H9 (cell line): ENCODE data around the gene EXOG. TPM values are rescaled to one million over a fixed set of nuclear protein-coding genes. Genes with fewer than 3 reads are reported as not detected.

Source experiments
- DNase-seq: peaks from one replicate; pipeline ENCODE4 v3.0.0-alpha.2; 2017
- H2AFZ ChIP-seq: one replicate; pipeline ENCODE4 v1.6.1; 2013; ENCODE audit warnings: mild to moderate bottlenecking, low read length, control low read depth, moderate library complexity
- H2AK5ac ChIP-seq: 2 replicates; pipeline ENCODE4 v1.6.1; 2013; ENCODE audit warnings: low read length, control low read depth, mixed read lengths; ENCODE audit not compliant: insufficient read length
- H2BK120ac ChIP-seq: one replicate; pipeline ENCODE4 v1.6.1; 2013; ENCODE audit warnings: low read depth, mild to moderate bottlenecking, low read length, control low read depth, inconsistent platforms; ENCODE audit not compliant: poor library complexity, severe bottlenecking
- H2BK12ac ChIP-seq: 2 replicates; pipeline ENCODE4 v1.6.1; 2013; ENCODE audit warnings: low read length, control low read depth, mixed read lengths, low read depth; ENCODE audit not compliant: insufficient read length
- H2BK15ac ChIP-seq: 2 replicates; pipeline ENCODE4 v1.6.1; 2013; ENCODE audit warnings: low read depth, low read length, control low read depth
- H2BK20ac ChIP-seq: one replicate; pipeline ENCODE4 v1.6.1; 2013; ENCODE audit warnings: low read depth, mild to moderate bottlenecking, low read length, control low read depth, inconsistent platforms; ENCODE audit not compliant: poor library complexity, severe bottlenecking
- H2BK5ac ChIP-seq: 2 replicates; pipeline ENCODE4 v1.6.1; 2013; ENCODE audit warnings: low read length, control low read depth, mixed read lengths; ENCODE audit not compliant: insufficient read length
- H3K14ac ChIP-seq: 2 replicates; pipeline ENCODE4 v1.6.1; 2013; ENCODE audit warnings: low read length, control low read depth; ENCODE audit not compliant: insufficient read depth
- H3K18ac ChIP-seq: 2 replicates; pipeline ENCODE4 v1.6.1; 2013; ENCODE audit warnings: low read depth, mild to moderate bottlenecking, mixed read lengths, low read length, control low read depth; ENCODE audit not compliant: insufficient read length
- H3K23ac ChIP-seq: 2 replicates; pipeline ENCODE4 v1.6.1; 2013; ENCODE audit warnings: low read length, control low read depth, mixed read lengths, low read depth; ENCODE audit not compliant: insufficient read length
- H3K23me2 ChIP-seq: 2 replicates; pipeline ENCODE4 v1.6.1; 2013; ENCODE audit warnings: low read depth, mild to moderate bottlenecking, mixed read lengths, low read length, control low read depth; ENCODE audit not compliant: insufficient read length, poor library complexity, severe bottlenecking
- H3K27ac ChIP-seq: 2 replicates; pipeline ENCODE4 v1.5.1; 2013; ENCODE audit warnings: low read length, control low read depth, mixed read lengths, low read depth; ENCODE audit not compliant: insufficient read length
- H3K27me3 ChIP-seq: 2 replicates; pipeline ENCODE4 v1.6.1; 2013; ENCODE audit warnings: low read length, control low read depth, inconsistent platforms; ENCODE audit not compliant: insufficient read depth
- H3K4ac ChIP-seq: 2 replicates; pipeline ENCODE4 v1.6.1; 2013; ENCODE audit warnings: low read depth, mild to moderate bottlenecking, control low read depth, inconsistent platforms, low read length, moderate library complexity
- H3K4me1 ChIP-seq: 2 replicates; pipeline ENCODE4 v1.6.1; 2013; ENCODE audit warnings: low read length, control low read depth, inconsistent platforms; ENCODE audit not compliant: insufficient read depth
- H3K4me2 ChIP-seq: 2 replicates; pipeline ENCODE4 v1.6.1; 2013; ENCODE audit warnings: low read length, control low read depth, mixed read lengths; ENCODE audit not compliant: insufficient read length, insufficient read depth
- H3K56ac ChIP-seq: 2 replicates; pipeline ENCODE4 v1.6.1; 2013; ENCODE audit warnings: low read depth, mild to moderate bottlenecking, mixed read lengths, low read length, control low read depth; ENCODE audit not compliant: insufficient read length
- H3K79me1 ChIP-seq: 2 replicates; pipeline ENCODE4 v1.6.1; 2013; ENCODE audit warnings: low read depth, mild to moderate bottlenecking, moderate library complexity, low read length, control low read depth, inconsistent platforms; ENCODE audit not compliant: insufficient read depth, poor library complexity, severe bottlenecking
- H3K79me2 ChIP-seq: 2 replicates; pipeline ENCODE4 v1.6.1; 2013; ENCODE audit warnings: low read length, control low read depth, inconsistent platforms; ENCODE audit not compliant: insufficient read depth
- H3K9ac ChIP-seq: 2 replicates; pipeline ENCODE4 v1.6.1; 2013; ENCODE audit warnings: low read length, control low read depth, mixed read lengths; ENCODE audit not compliant: insufficient read length; ENCODE audit errors: extremely low read depth
- H3K9me3 ChIP-seq: one replicate; pipeline ENCODE4 v1.6.1; 2013; ENCODE audit warnings: low read depth, low read length, inconsistent platforms; ENCODE audit not compliant: control insufficient read depth
- H3T11ph ChIP-seq: one replicate; pipeline ENCODE4 v1.6.1; 2013; ENCODE audit warnings: mild to moderate bottlenecking, low read length, control low read depth, inconsistent platforms
- H4K20me1 ChIP-seq: one replicate; pipeline ENCODE4 v1.6.1; 2013; ENCODE audit not compliant: control insufficient read depth, insufficient read length, insufficient read depth
- H4K5ac ChIP-seq: 2 replicates; pipeline ENCODE4 v1.6.1; 2013; ENCODE audit warnings: low read depth, mild to moderate bottlenecking, mixed read lengths, low read length, control low read depth; ENCODE audit not compliant: insufficient read length
- H4K8ac ChIP-seq: replicated peaks from 2 replicates; pipeline ENCODE4 v1.6.1; 2013; ENCODE audit warnings: low read length, control low read depth, mixed read lengths, low read depth; ENCODE audit not compliant: insufficient read length
- H4K91ac ChIP-seq: 2 replicates; pipeline ENCODE4 v1.6.1; 2013; ENCODE audit warnings: low read depth, mild to moderate bottlenecking, moderate library complexity, mixed read lengths, low read length, control low read depth; ENCODE audit not compliant: insufficient read length
- H3K27ac Mint-ChIP-seq, 3 experiments: 2 replicates in 2 of 3; 3 replicates in 1 of 3; pipeline ENCODE4 v1.8.0; 2020 to 2021; ENCODE audit warnings: mixed read lengths in 3 of 3, mild to moderate bottlenecking in 1 of 3, moderate library complexity in 1 of 3
- H3K27me3 Mint-ChIP-seq: 2 replicates; pipeline ENCODE4 v1.8.0; 2021; ENCODE audit warnings: low read depth, mild to moderate bottlenecking, moderate library complexity, mixed read lengths
- H3K36me3 Mint-ChIP-seq, 3 experiments: 2 replicates in 2 of 3; 3 replicates in 1 of 3; pipeline ENCODE4 v1.8.0; 2020 to 2021; ENCODE audit warnings: low read depth in 3 of 3, mixed read lengths in 3 of 3; ENCODE audit not compliant: insufficient read depth in 1 of 3
- H3K4me1 Mint-ChIP-seq, 2 experiments: 2 replicates each; pipeline ENCODE4 v1.8.0; 2020; ENCODE audit warnings: mixed read lengths in 2 of 2
- H3K4me3 Mint-ChIP-seq, 2 experiments: 2 replicates in 1 of 2; 3 replicates in 1 of 2; pipeline ENCODE4 v1.8.0; 2020 to 2021; ENCODE audit warnings: mild to moderate bottlenecking in 2 of 2, mixed read lengths in 2 of 2, moderate library complexity in 1 of 2
- H3K9me3 Mint-ChIP-seq, 2 experiments: 2 replicates in 1 of 2; 3 replicates in 1 of 2; pipeline ENCODE4 v1.8.0; 2020; ENCODE audit warnings: mild to moderate bottlenecking in 2 of 2, mixed read lengths in 2 of 2, moderate library complexity in 1 of 2
- CTCF ChIP-seq: fragments of 200-600 bp; sonication (generic); conservative IDR thresholded peaks from 3 replicates; pipeline ENCODE4 v1.8.0; 2021; ENCODE audit warnings: antibody characterized with exemption, mild to moderate bottlenecking
- WGBS: extraction: QIAGEN DNeasy Blood & Tissue Kit; methylation state at CpG from one replicate; pipeline ENCODE4 v1.1.7; 2013; ENCODE audit warnings: missing lambda C conversion rate, low lambda C conversion rate, mixed read lengths; ENCODE audit not compliant: insufficient read length; ENCODE audit errors: extremely low coverage; 5-methylcytosine and 5-hydroxymethylcytosine counted together
- total RNA-seq: library from RNA; stranded (reverse); gene quantifications from 2 replicates; pipeline ENCODE4 v1.2.1, GENCODE V29; 2021

Gene EXOG
- total RNA-seq, 1 experiment from 2014 or later, result 14.1 TPM

DNA sequence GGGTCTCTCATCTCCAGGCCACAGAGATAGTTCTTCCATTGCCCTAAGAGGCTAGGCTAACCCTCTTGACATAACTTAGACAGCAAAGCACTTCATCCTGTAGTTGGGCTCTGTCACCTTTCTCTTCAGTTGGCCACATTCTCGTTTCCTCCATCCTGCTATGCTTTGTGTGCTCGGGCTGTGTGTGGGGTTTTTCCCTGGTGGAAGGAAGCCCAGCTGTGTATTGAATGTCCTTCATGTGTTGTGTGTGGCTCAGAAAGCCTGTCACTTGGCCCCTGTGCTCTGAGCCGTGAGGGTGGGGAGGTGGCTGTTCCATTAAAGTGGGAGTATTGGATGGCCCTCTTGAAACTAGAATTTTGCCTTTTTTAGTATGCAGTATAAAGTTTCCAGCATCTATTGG, 8.8 kb upstream of the EXOG start:
- no peak overlapping the region for H3K14ac ChIP-seq
- H2BK120ac ChIP-seq, result no peak overlapping the region
- H3K27ac ChIP-seq, result no peak overlapping the region
- H3K9me3 ChIP-seq, result no peaks in the 10 kb centered on the region
- H2AFZ ChIP-seq, result no peak overlapping the region
- H3K79me1 ChIP-seq, result no peaks in the 10 kb centered on the region
- H3K18ac ChIP-seq, result no peak overlapping the region
- no peak overlapping the region for H2AK5ac ChIP-seq
- H3K27me3 Mint-ChIP-seq, result no peaks in the 10 kb centered on the region
- H3K4me1 ChIP-seq, result no peaks in the 10 kb centered on the region
- H2BK15ac ChIP-seq, result no peak overlapping the region
- H3K9ac ChIP-seq, result no peak overlapping the region
- no peak for TF ChIP-seq CTCF
- no peaks in the 10 kb centered on the region for H4K20me1 ChIP-seq
- no peak overlapping the region for H3K4ac ChIP-seq
- H4K8ac ChIP-seq, result no peak overlapping the region
- H3K79me2 ChIP-seq, result no peaks in the 10 kb centered on the region
- H3K23me2 ChIP-seq, result no peaks in the 10 kb centered on the region
- H2BK5ac ChIP-seq, result no peak overlapping the region
- H3K27me3 ChIP-seq, result no peaks in the 10 kb centered on the region; the same call in 1 of the 2 replicates
- no peak overlapping the region for H2BK12ac ChIP-seq
- H3K56ac ChIP-seq, result no peak overlapping the region
- no peak overlapping the region for H4K5ac ChIP-seq
- H3K4me2 ChIP-seq, result no peak overlapping the region
- H3K36me3 Mint-ChIP-seq, result peaks cover 22 to 43% (median 36%) of the 10 kb centered on the region in 3 experiments; a peak in 6 of 7 replicates
- no peaks in the 10 kb centered on the region for H3K4me1 Mint-ChIP-seq
- no peak overlapping the region for H3K23ac ChIP-seq
- no peak overlapping the region for H2BK20ac ChIP-seq
- no peak overlapping the region for H4K91ac ChIP-seq
- WGBS, result no CpG with 5 or more reads among the region's 3 CpGs
- no peaks in the 10 kb centered on the region for H3K9me3 Mint-ChIP-seq
- no peak for DNase-seq
- H3T11ph ChIP-seq, result no peak overlapping the region
- peak overlapping the region in 1 of 3 experiments; percentile 50; a peak in 1 of 7 replicates for H3K27ac Mint-ChIP-seq
- H3K4me3 Mint-ChIP-seq, result no peak overlapping the region
